HG02870 (cell line): ENCODE results near the gene CLK1.
"Not testable (repeated sequence)": the region's sequence is repeated elsewhere in the genome, so short reads cannot be mapped to it uniquely, and the experiment has no call there.

ENCODE experiments used
- ATAC-seq: cut with Tn5 transposase; IDR thresholded peaks from one replicate; pipeline ENCODE4 v1.9.1; 2021; ENCODE audit warnings: mild to moderate bottlenecking, moderate library complexity; ENCODE audit not compliant: unreplicated experiment

Gene CLK1

GRCh38 chr2:200851398-200852248 is 12.8 kb downstream of the CLK1 start:
- ATAC-seq, result no peak

GRCh38 chr2:200850512-200851256 is 13.8 kb downstream of the CLK1 start:
- ATAC-seq, result no peak

GRCh38 chr2:200847939-200848338 is 16.5 kb downstream of the CLK1 start:
- no peak for ATAC-seq

- ATAC-seq, result no peak
These were observed 17.2 kb downstream of the CLK1 start for GRCh38 chr2:200847269-200847668.

GRCh38 chr2:200845669-200846325 is 18.7 kb downstream of the CLK1 start:
- ATAC-seq, result no peak

GRCh38 chr2:200845194-200845593 is 19.3 kb downstream of the CLK1 start:
- ATAC-seq, result no peak

GRCh38 chr2:200843993-200844948 is 20.2 kb downstream of the CLK1 start:
- ATAC-seq, result no peak

- no peak for ATAC-seq
These were observed 24.9 kb downstream of the CLK1 start for GRCh38 chr2:200839513-200839912.

- no peak for ATAC-seq
These were observed 29.8 kb downstream of the CLK1 start for GRCh38 chr2:200834701-200835100.

GRCh38 chr2:200829258-200829655 is 35.2 kb downstream of the CLK1 start:
- no peak for ATAC-seq

- no peak for ATAC-seq
These were observed 35.7 kb downstream of the CLK1 start for GRCh38 chr2:200828572-200829257.

- ATAC-seq, result no peak
These were observed 36.4 kb downstream of the CLK1 start for GRCh38 chr2:200828104-200828503.

- no peak for ATAC-seq
These were observed 42.7 kb downstream of the CLK1 start for GRCh38 chr2:200821686-200822245.

- no peak for ATAC-seq
These were observed 43.8 kb downstream of the CLK1 start for GRCh38 chr2:200820573-200821234.

GRCh38 chr2:200818732-200819131 is 45.7 kb downstream of the CLK1 start:
- ATAC-seq, result not testable (repeated sequence)

- no peak for ATAC-seq
These were observed 49.5 kb downstream of the CLK1 start for GRCh38 chr2:200814917-200815316.

GRCh38 chr2:200814276-200814815 is 50.1 kb downstream of the CLK1 start:
- ATAC-seq, result peak; percentile 40

GRCh38 chr2:200812122-200813022 is 52.1 kb downstream of the CLK1 start:
- ATAC-seq, result peak; percentile 24
